Choroid plexus epithelial cell (primary cell): ENCODE results near the gene CD3G.

ENCODE experiments used
- DNase-seq: peaks from one replicate; pipeline ENCODE4 v3.0.0-alpha.2; 2010; ENCODE audit warnings: low read depth
- H3K4me3 ChIP-seq: 2 replicates; pipeline ENCODE4 v1.5.1; 2011; ENCODE audit warnings: low read depth, mild to moderate bottlenecking, control low read depth, low read length, moderate library complexity
- TF ChIP-seq, protein P1 (sequence below): conservative IDR thresholded peaks from 2 replicates; pipeline ENCODE4 v1.5.1; 2011; ENCODE audit warnings: low read depth, mild to moderate bottlenecking, control low read depth, inconsistent platforms, low read length, moderate library complexity

Gene CD3G

DNA sequence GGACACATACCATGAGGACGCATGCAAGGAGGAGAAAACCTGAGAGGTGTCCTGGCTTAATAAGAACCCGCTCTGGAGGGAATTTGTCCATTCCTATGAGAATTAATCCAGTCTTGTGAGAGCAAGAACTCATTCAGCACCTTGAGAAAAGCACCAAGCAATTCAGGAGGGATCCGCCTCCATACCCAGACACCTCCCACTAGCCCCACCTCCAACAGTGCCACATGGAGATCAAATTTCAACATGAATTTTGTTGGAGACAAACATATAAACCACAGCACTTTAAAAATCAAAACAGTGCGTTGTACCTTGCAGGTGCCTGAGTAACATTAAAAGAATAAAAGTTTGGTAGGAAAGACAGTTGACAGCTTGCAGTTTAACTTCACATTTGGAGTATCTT, 26.6 kb downstream of the CD3G start:
- DNase-seq, result no peak
- TF ChIP-seq, protein P1, sequence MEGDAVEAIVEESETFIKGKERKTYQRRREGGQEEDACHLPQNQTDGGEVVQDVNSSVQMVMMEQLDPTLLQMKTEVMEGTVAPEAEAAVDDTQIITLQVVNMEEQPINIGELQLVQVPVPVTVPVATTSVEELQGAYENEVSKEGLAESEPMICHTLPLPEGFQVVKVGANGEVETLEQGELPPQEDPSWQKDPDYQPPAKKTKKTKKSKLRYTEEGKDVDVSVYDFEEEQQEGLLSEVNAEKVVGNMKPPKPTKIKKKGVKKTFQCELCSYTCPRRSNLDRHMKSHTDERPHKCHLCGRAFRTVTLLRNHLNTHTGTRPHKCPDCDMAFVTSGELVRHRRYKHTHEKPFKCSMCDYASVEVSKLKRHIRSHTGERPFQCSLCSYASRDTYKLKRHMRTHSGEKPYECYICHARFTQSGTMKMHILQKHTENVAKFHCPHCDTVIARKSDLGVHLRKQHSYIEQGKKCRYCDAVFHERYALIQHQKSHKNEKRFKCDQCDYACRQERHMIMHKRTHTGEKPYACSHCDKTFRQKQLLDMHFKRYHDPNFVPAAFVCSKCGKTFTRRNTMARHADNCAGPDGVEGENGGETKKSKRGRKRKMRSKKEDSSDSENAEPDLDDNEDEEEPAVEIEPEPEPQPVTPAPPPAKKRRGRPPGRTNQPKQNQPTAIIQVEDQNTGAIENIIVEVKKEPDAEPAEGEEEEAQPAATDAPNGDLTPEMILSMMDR, result no peak
- H3K4me3 ChIP-seq, result no peak overlapping the region

DNA sequence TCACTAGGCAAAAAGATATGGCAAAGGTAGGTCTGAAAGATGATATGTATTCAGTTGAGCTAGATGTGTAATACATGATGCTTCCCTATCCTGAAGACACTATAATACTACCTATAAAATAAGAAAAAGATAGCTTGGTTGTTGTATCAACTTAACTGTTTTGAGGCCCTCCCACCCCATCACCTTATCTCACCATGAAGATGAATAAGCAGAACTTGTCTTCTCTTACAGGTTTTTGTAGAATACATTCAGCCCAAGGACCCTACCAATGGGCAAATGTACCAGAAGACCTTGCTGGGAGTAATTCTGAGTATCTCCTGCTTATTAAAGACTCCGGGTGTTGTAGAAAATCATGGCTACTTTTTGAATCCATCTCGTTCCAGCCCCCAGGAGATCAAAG, 29.1 kb downstream of the CD3G start:
- H3K4me3 ChIP-seq, result no peak overlapping the region
- TF ChIP-seq, protein P1, result no peak
- DNase-seq, result no peak

DNA sequence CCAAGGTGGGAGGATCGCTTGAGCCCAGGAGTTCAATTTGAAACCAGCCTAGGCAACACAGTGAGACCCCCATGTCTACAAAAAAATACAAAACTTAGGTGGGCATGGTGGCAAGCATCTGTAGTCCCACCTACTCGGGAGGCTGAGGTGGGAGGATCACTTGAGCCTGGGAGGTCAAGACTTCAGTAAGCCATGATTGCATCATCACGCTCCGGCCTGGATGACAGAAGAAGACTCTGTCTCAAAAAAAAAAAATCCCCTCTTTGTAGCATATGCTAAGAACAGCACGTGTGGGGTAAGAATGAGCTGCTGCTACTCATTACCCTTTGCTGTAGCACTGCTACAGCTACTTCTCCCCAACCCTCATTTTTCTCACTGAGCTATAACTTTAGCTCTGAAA, 29.7 kb downstream of the CD3G start:
- TF ChIP-seq, protein P1, result no peak
- H3K4me3 ChIP-seq, result no peak overlapping the region
- no peak for DNase-seq

DNA sequence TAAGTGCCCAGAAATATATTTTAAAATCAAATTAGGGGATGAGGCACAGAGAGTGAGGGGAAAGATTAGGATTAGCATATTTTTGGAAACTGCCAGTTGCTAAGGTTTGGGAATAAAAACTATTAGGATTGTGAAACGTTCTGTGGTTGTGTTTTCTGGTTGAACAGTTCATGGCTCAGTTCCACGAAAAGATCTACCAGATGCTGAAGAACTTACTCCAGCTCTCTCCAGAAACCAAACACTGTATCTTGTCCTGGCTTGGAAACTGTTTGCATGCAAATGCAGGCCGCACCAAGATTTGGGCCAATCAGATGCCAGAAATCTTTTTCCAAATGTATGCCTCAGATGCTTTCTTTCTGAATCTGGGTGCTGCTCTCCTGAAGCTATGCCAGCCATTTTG, 30.6 kb downstream of the CD3G start:
- TF ChIP-seq, protein P1, result no peak
- no peak overlapping the region for H3K4me3 ChIP-seq
- DNase-seq, result peak; percentile 9

DNA sequence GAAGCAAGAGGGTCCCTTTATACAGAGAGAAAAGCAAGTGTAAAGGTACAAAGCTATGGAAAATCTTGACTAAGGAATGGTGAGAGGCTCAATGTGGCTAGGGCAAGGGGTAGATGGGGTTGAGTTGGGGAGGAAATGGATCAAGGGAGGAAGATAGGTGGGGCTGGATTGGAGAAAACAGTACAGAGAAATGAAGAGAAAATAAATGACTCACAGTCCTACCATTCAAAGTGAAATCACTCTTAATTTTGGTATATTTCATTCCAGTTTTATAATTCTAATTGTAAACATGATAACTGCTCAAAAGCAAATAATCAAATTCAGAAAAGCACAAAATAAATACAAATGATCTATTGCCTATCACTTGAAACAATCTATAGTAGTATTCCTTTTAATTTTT, 31.8 kb downstream of the CD3G start:
- TF ChIP-seq, protein P1, result no peak
- H3K4me3 ChIP-seq, result no peak overlapping the region
- no peak for DNase-seq

DNA sequence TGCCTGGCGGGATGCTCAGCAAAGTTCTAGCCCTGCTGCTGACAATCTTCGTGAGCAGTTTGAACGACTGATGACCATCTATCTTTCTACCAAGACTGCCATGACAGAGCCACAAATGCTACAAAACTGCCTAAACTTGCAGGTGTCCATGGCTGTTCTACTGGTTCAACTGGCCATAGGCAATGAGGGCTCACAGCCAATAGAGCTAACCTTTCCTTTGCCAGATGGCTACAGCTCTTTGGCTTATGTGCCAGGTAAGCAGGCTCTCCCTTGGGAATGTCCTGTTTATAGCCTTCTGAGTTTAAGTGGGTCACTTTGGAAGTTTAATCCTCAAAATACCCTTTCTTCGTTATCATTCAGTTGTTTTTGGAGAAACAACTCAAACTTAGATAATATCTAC, 35.4 kb downstream of the CD3G start:
- DNase-seq, result no peak
- TF ChIP-seq, protein P1, result no peak
- H3K4me3 ChIP-seq, result no peak overlapping the region

DNA sequence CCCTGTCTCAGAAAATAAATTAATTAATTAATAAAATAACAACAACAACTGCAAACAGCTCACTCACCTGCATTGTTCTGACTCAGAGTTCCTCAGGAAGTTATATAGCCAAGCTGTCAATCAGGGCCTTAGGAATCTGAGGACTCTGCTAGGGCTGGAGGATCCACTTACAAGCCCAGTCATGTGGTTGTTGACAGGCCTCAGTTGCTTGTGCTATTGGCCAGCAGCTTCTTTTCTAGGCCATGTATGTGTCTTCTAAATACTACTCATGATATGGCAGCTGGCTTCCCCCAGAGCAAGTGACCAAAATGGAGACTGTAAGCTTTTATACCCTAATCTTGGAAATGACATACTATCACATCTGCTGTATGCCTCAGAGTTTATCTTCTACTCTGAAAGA, 36.4 kb downstream of the CD3G start:
- H3K4me3 ChIP-seq, result no peak overlapping the region
- TF ChIP-seq, protein P1, result no peak
- DNase-seq, result peak; percentile 51
